Measurements from ENCODE around the gene DEDD2. TPM values are rescaled to one million over a fixed set of nuclear protein-coding genes. Genes with fewer than 3 reads are reported as not detected.

The DEDD2 gene
- total RNA-seq, 1 experiment from 2014 or later: 32.7 TPM

DNA sequence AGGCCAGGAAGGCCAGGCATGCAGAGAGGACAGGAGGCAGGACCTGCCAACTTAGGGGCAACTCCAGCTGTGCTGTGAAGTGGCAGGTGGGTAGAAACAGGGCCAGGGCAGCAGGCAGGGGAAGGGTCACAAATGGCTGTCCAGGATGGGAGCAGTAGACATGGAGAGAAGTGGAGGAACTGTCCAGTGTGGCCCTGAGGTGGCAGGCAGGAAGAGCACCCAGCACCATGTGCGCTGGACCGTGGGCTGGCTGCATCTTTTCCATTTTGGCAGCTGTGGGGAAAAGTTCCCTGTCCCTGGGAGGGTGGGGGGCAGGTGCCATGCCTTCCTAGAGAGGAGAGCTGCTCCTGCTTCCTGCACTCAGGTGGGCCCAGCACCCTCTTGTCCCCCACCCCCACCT is 13.8 kb downstream of the DEDD2 start:
- TF ChIP-seq JUND (IDR thresholded peaks at IDR 0.05) (no peak), CEBPB (IDR thresholded peaks at IDR 0.05; ENCODE audit: low read depth) (no peak), SP1 (IDR thresholded peaks at IDR 0.05; ENCODE audit: low read depth) (no peak), SIN3A (IDR thresholded peaks at IDR 0.05; ENCODE audit: low read depth) (no peak), ZFX (IDR thresholded peaks at IDR 0.05) (no peak), POLR2AphosphoS5 (IDR thresholded peaks at IDR 0.05; ENCODE audit: low read depth, low read length) (no peak), CBX3 (IDR thresholded peaks at IDR 0.05; ENCODE audit: low read depth) (no peak), EGR1 (IDR thresholded peaks at IDR 0.05; ENCODE audit: low read depth) (no peak), TCF7L2 (IDR thresholded peaks at IDR 0.05; ENCODE audit: borderline replicate concordance, extremely low read depth, insufficient read depth, insufficient read length) (no peak), ELF1 (IDR thresholded peaks at IDR 0.05; ENCODE audit: borderline replicate concordance, low read depth) (no peak), EZH2 (IDR thresholded peaks at IDR 0.05) (no peak), POLR2A (IDR thresholded peaks at IDR 0.05; ENCODE audit: borderline replicate concordance, extremely low read depth, insufficient read depth, insufficient read length) (no peak), SRF (IDR thresholded peaks at IDR 0.05; ENCODE audit: low read depth) (no peak), EZH2phosphoT487 (IDR thresholded peaks at IDR 0.05; ENCODE audit: borderline replicate concordance) (no peak), RAD21 (IDR thresholded peaks at IDR 0.05; ENCODE audit: low read depth) (no peak), FOSL1 (IDR thresholded peaks at IDR 0.05; ENCODE audit: low read depth) (no peak)
- TF ChIP-seq, protein P1, sequence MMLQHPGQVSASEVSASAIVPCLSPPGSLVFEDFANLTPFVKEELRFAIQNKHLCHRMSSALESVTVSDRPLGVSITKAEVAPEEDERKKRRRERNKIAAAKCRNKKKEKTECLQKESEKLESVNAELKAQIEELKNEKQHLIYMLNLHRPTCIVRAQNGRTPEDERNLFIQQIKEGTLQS (IDR thresholded peaks at IDR 0.05): no peak
- TF ChIP-seq, protein P2, sequence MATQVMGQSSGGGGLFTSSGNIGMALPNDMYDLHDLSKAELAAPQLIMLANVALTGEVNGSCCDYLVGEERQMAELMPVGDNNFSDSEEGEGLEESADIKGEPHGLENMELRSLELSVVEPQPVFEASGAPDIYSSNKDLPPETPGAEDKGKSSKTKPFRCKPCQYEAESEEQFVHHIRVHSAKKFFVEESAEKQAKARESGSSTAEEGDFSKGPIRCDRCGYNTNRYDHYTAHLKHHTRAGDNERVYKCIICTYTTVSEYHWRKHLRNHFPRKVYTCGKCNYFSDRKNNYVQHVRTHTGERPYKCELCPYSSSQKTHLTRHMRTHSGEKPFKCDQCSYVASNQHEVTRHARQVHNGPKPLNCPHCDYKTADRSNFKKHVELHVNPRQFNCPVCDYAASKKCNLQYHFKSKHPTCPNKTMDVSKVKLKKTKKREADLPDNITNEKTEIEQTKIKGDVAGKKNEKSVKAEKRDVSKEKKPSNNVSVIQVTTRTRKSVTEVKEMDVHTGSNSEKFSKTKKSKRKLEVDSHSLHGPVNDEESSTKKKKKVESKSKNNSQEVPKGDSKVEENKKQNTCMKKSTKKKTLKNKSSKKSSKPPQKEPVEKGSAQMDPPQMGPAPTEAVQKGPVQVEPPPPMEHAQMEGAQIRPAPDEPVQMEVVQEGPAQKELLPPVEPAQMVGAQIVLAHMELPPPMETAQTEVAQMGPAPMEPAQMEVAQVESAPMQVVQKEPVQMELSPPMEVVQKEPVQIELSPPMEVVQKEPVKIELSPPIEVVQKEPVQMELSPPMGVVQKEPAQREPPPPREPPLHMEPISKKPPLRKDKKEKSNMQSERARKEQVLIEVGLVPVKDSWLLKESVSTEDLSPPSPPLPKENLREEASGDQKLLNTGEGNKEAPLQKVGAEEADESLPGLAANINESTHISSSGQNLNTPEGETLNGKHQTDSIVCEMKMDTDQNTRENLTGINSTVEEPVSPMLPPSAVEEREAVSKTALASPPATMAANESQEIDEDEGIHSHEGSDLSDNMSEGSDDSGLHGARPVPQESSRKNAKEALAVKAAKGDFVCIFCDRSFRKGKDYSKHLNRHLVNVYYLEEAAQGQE (IDR thresholded peaks at IDR 0.05; ENCODE audit: low read depth): no peak
- TF ChIP-seq, protein P3, sequence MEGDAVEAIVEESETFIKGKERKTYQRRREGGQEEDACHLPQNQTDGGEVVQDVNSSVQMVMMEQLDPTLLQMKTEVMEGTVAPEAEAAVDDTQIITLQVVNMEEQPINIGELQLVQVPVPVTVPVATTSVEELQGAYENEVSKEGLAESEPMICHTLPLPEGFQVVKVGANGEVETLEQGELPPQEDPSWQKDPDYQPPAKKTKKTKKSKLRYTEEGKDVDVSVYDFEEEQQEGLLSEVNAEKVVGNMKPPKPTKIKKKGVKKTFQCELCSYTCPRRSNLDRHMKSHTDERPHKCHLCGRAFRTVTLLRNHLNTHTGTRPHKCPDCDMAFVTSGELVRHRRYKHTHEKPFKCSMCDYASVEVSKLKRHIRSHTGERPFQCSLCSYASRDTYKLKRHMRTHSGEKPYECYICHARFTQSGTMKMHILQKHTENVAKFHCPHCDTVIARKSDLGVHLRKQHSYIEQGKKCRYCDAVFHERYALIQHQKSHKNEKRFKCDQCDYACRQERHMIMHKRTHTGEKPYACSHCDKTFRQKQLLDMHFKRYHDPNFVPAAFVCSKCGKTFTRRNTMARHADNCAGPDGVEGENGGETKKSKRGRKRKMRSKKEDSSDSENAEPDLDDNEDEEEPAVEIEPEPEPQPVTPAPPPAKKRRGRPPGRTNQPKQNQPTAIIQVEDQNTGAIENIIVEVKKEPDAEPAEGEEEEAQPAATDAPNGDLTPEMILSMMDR (IDR thresholded peaks at IDR 0.05 in 2 of 3, conservative IDR thresholded peaks at IDR 0.05 in 1 of 3; ENCODE audit: borderline replicate concordance in 1 of 3, insufficient read depth in 1 of 3, low read depth in 2 of 3, low read length in 2 of 3): no peak
- DNase-seq (ENCODE audit: low read depth, low spot score): no peak
- Histone ChIP-seq H3K9me2 (ENCODE audit: insufficient read depth) (no peaks in the 10 kb centered on the region), H3K4me3 (replicated peaks in 1 of 2; ENCODE audit: low read depth in 1 of 2, low read length in 2 of 2) (no peak overlapping the region), H3K27ac (ENCODE audit: low read depth, low read length) (no peak overlapping the region), H3K4me1 (ENCODE audit: control insufficient read depth in 1 of 2, insufficient read depth in 2 of 2, low read length in 2 of 2) (peaks cover 11 to 51% of the 10 kb centered on the region in 2 experiments), H3K9me3 (ENCODE audit: control insufficient read depth in 1 of 2, insufficient read depth in 1 of 2, low read depth in 1 of 2, low read length in 2 of 2) (no peaks in the 10 kb centered on the region), H2AFZ (ENCODE audit: low read depth, low read length, poor library complexity, severe bottlenecking) (no peak overlapping the region), H3K27me3 (ENCODE audit: insufficient read depth, low read length) (no peaks in the 10 kb centered on the region), H3K4me2 (ENCODE audit: low read length) (no peak overlapping the region), H3K36me3 (ENCODE audit: control insufficient read depth in 1 of 2, insufficient read depth in 2 of 2, low read length in 2 of 2) (peaks cover 24 to 61% of the 10 kb centered on the region in 2 experiments), H3K79me2 (ENCODE audit: insufficient read depth, low read length) (peaks cover 92% of the 10 kb centered on the region), H3K9ac (ENCODE audit: low read length) (no peak overlapping the region), H4K20me1 (ENCODE audit: insufficient read depth) (0 out of 2 replicates have a peak, but pooled peaks cover 6% of the 10 kb centered on the region)
- POLR2A ChIA-PET: no interaction called here
- CTCF ChIA-PET: no interaction called here
- RAD21 ChIA-PET (ENCODE audit: low non-redundant PET in 1 of 2, low total read pairs in 2 of 2, uncharacterized antibody in 2 of 2, unreplicated experiment in 2 of 2): no interaction called here
- no peak for ATAC-seq
- no TSS peak for BruUV-seq (replicated peaks)
- intact Hi-C loops (cut with micrococcal nuclease): no loop called here
